Neural crest cell (in vitro differentiated cells): ENCODE data around the gene COLEC12. TPM values are rescaled to one million over a fixed set of nuclear protein-coding genes. Genes with fewer than 3 reads are reported as not detected.

Source experiments
- DNase-seq: peaks from one replicate; pipeline ENCODE4 v3.0.0; 2021; ENCODE audit warnings: low read depth, mixed read lengths, low spot score
- H3K27ac Mint-ChIP-seq: one replicate; pipeline ENCODE4 v1.8.0; 2021; ENCODE audit warnings: mild to moderate bottlenecking, mixed read lengths; ENCODE audit not compliant: unreplicated experiment
- H3K27me3 Mint-ChIP-seq: 2 replicates; pipeline ENCODE4 v1.8.0; 2021; ENCODE audit warnings: low read depth, mild to moderate bottlenecking, mixed read lengths
- H3K36me3 Mint-ChIP-seq: 2 replicates; pipeline ENCODE4 v1.8.0; 2021; ENCODE audit warnings: low read depth, mild to moderate bottlenecking, mixed read lengths
- H3K4me1 Mint-ChIP-seq: 2 replicates; pipeline ENCODE4 v1.8.0; 2021; ENCODE audit warnings: mixed read lengths
- H3K4me3 Mint-ChIP-seq: one replicate; pipeline ENCODE4 v1.8.0; 2021; ENCODE audit warnings: mild to moderate bottlenecking, mixed read lengths
- H3K9me3 Mint-ChIP-seq: 2 replicates; pipeline ENCODE4 v1.8.0; 2021; ENCODE audit warnings: mixed read lengths
- CTCF ChIP-seq: fragments of 200-600 bp; sonication (generic); conservative IDR thresholded peaks from 2 replicates; pipeline ENCODE4 v1.5.0; 2021; ENCODE audit warnings: antibody characterized with exemption, mild to moderate bottlenecking
- total RNA-seq: library from RNA; stranded (reverse); gene quantifications from 2 replicates; pipeline ENCODE4 v1.2.1, GENCODE V29; 2021

Gene COLEC12
- total RNA-seq, 1 donor from 2014 or later = 1.7 TPM

- no peak overlapping the region for H3K27ac Mint-ChIP-seq
- TF ChIP-seq CTCF = no peak
- no peaks in the 10 kb centered on the region for H3K36me3 Mint-ChIP-seq
- no peak overlapping the region for H3K4me3 Mint-ChIP-seq
- no peaks in the 10 kb centered on the region for H3K27me3 Mint-ChIP-seq
- no peaks in the 10 kb centered on the region for H3K4me1 Mint-ChIP-seq
- no peak for DNase-seq
- H3K9me3 Mint-ChIP-seq = no peaks in the 10 kb centered on the region
Observed at GRCh38 chr18:340044-340443, 160.5 kb downstream of the COLEC12 start.

- H3K4me3 Mint-ChIP-seq = no peak overlapping the region
- no peaks in the 10 kb centered on the region for H3K27me3 Mint-ChIP-seq
- no peak for TF ChIP-seq CTCF
Observed at GRCh38 chr18:339200-339599, 161.3 kb downstream of the COLEC12 start.

GRCh38 chr18:336713-337112, 163.8 kb downstream of the COLEC12 start:
- peaks cover 4% of the 10 kb centered on the region for H3K4me1 Mint-ChIP-seq
- H3K27me3 Mint-ChIP-seq = no peaks in the 10 kb centered on the region
- DNase-seq = no peak
- H3K36me3 Mint-ChIP-seq = no peaks in the 10 kb centered on the region
- H3K27ac Mint-ChIP-seq = no peak overlapping the region
- no peak for TF ChIP-seq CTCF
- no peaks in the 10 kb centered on the region for H3K9me3 Mint-ChIP-seq
- no peak overlapping the region for H3K4me3 Mint-ChIP-seq

More at GRCh38 chr18:339200-339599, 161.3 kb downstream of the COLEC12 start:
- DNase-seq = no peak
- H3K4me1 Mint-ChIP-seq = no peaks in the 10 kb centered on the region
- no peaks in the 10 kb centered on the region for H3K9me3 Mint-ChIP-seq
- H3K36me3 Mint-ChIP-seq = no peaks in the 10 kb centered on the region
- H3K27ac Mint-ChIP-seq = no peak overlapping the region

- Mint-ChIP-seq H3K4me3 (no peak overlapping the region), H3K27ac (no peak overlapping the region), H3K36me3 (no peaks in the 10 kb centered on the region), H3K27me3 (no peaks in the 10 kb centered on the region), H3K4me1 (peaks cover 4% of the 10 kb centered on the region), H3K9me3 (no peaks in the 10 kb centered on the region)
- no peak for DNase-seq
- no peak for TF ChIP-seq CTCF
Observed at GRCh38 chr18:335733-336132, 164.8 kb downstream of the COLEC12 start.

GRCh38 chr18:334575-335132, 165.8 kb downstream of the COLEC12 start:
- Mint-ChIP-seq H3K4me1 (peaks cover 4% of the 10 kb centered on the region), H3K4me3 (no peak overlapping the region), H3K27ac (no peak overlapping the region), H3K36me3 (no peaks in the 10 kb centered on the region), H3K27me3 (no peaks in the 10 kb centered on the region), H3K9me3 (no peaks in the 10 kb centered on the region)
- DNase-seq = no peak
- TF ChIP-seq CTCF = no peak
